ENCODE results near the gene SOCS7. TPM values are rescaled to one million over a fixed set of nuclear protein-coding genes. Genes with fewer than 3 reads are reported as not detected.

SOCS7 gene
- total RNA-seq, 1 donor from 2014 or later: 10.3 TPM

- intact Hi-C loops (cut with DNase I): no loop called here
- no peak for TF ChIP-seq CTCF (IDR thresholded peaks at IDR 0.05)
- H3K27me3 ChIP-seq: no peaks in the 10 kb centered on the region
Observed at GRCh38 chr17:38369124-38369886, 17.7 kb downstream of the SOCS7 start.

GRCh38 chr17:38379448-38379847 lies 27.8 kb downstream of the SOCS7 start:
- Histone ChIP-seq H3K4me1 (no peaks in the 10 kb centered on the region), H3K9me3 (no peaks in the 10 kb centered on the region), H3K27ac (no peak overlapping the region), H3K4me3 (no peak overlapping the region), H3K27me3 (no peaks in the 10 kb centered on the region), H3K36me3 (peaks cover 41 to 46% of the 10 kb centered on the region in 2 donors)
- TF ChIP-seq CTCF (IDR thresholded peaks at IDR 0.05): no peak
- DNase-seq (ENCODE audit: low spot score in 2 of 2): no peak
- intact Hi-C loops (cut with DNase I): no loop called here

More at GRCh38 chr17:38369124-38369886, 17.7 kb downstream of the SOCS7 start:
- H3K4me1 ChIP-seq: no peaks in the 10 kb centered on the region
- DNase-seq (ENCODE audit: low spot score in 2 of 2): no peak
- no peaks in the 10 kb centered on the region for H3K9me3 ChIP-seq
- no peak overlapping the region for H3K4me3 ChIP-seq
- no peak overlapping the region for H3K27ac ChIP-seq
- H3K36me3 ChIP-seq: peaks cover 55 to 62% of the 10 kb centered on the region in 2 donors

GRCh38 chr17:38395090-38395489 lies 43.4 kb downstream of the SOCS7 start:
- TF ChIP-seq CTCF (IDR thresholded peaks at IDR 0.05): no peak
- Histone ChIP-seq H3K27ac (no peak overlapping the region), H3K9me3 (no peaks in the 10 kb centered on the region), H3K36me3 (peaks cover 45 to 49% of the 10 kb centered on the region in 2 donors), H3K27me3 (no peaks in the 10 kb centered on the region), H3K4me3 (no peak overlapping the region), H3K4me1 (no peaks in the 10 kb centered on the region)
- intact Hi-C loops (cut with DNase I): no loop called here
- no peak for DNase-seq (ENCODE audit: low spot score in 2 of 2)

GRCh38 chr17:38397227-38397626 lies 45.6 kb downstream of the SOCS7 start:
- Histone ChIP-seq H3K36me3 (peaks cover 54 to 70% of the 10 kb centered on the region in 2 donors), H3K27me3 (no peaks in the 10 kb centered on the region), H3K4me3 (no peak overlapping the region), H3K4me1 (no peaks in the 10 kb centered on the region), H3K9me3 (no peaks in the 10 kb centered on the region), H3K27ac (no peak overlapping the region)
- TF ChIP-seq CTCF (IDR thresholded peaks at IDR 0.05): no peak
- no peak for DNase-seq (ENCODE audit: low spot score in 2 of 2)
- intact Hi-C loops (cut with DNase I): no loop called here

GRCh38 chr17:38400286-38400685 lies 48.6 kb downstream of the SOCS7 start:
- intact Hi-C loops (cut with DNase I): no loop called here
- peaks cover 52 to 70% of the 10 kb centered on the region in 2 donors for H3K36me3 ChIP-seq
- DNase-seq (ENCODE audit: low spot score in 2 of 2): no peak

More at GRCh38 chr17:38400286-38400685, 48.6 kb downstream of the SOCS7 start:
- no peak overlapping the region for H3K4me3 ChIP-seq
- no peak overlapping the region for H3K27ac ChIP-seq
- TF ChIP-seq CTCF (IDR thresholded peaks at IDR 0.05): no peak
- no peaks in the 10 kb centered on the region for H3K9me3 ChIP-seq
- H3K27me3 ChIP-seq: no peaks in the 10 kb centered on the region
- H3K4me1 ChIP-seq: no peaks in the 10 kb centered on the region

Measured in ascending aorta (tissue), 2 donors.